Stomach (tissue), 4 donors: Measurements from ENCODE around the gene SHLD2.
"Not testable (repeated sequence)": the region's sequence is repeated elsewhere in the genome, so short reads cannot be mapped to it uniquely, and the experiment has no call there.

ENCODE experiments used
- CTCF ChIP-seq, 7 experiments: fragments of 450-650 bp in 4 of 7; fragments of 200-600 bp in 3 of 7; sonication (generic) in 3 of 7; IDR thresholded peaks; one replicate each; pipeline ENCODE4 v1.5.1; 2016 to 2019; ENCODE audit warnings: antibody characterized with exemption in 7 of 7, control low read depth in 2 of 7, mild to moderate bottlenecking in 1 of 7
- EP300 ChIP-seq: sonication (generic); formaldehyde crosslinking; IDR thresholded peaks from one replicate; pipeline ENCODE4 v1.6.1; 2017; ENCODE audit warnings: antibody characterized with exemption
- POLR2A ChIP-seq, 4 donors: fragments of 450-650 bp; IDR thresholded peaks; one replicate each; pipeline ENCODE4 v1.6.1; 2016; ENCODE audit warnings: antibody characterized with exemption in 4 of 4, control low read depth in 2 of 4, mild to moderate bottlenecking in 1 of 4, moderate library complexity in 1 of 4
- POLR2AphosphoS5 ChIP-seq, 3 donors: sonication (generic); formaldehyde crosslinking; IDR thresholded peaks; one replicate each; pipeline ENCODE4 v1.6.1; 2016; ENCODE audit warnings: antibody characterized with exemption in 3 of 3

DNA sequence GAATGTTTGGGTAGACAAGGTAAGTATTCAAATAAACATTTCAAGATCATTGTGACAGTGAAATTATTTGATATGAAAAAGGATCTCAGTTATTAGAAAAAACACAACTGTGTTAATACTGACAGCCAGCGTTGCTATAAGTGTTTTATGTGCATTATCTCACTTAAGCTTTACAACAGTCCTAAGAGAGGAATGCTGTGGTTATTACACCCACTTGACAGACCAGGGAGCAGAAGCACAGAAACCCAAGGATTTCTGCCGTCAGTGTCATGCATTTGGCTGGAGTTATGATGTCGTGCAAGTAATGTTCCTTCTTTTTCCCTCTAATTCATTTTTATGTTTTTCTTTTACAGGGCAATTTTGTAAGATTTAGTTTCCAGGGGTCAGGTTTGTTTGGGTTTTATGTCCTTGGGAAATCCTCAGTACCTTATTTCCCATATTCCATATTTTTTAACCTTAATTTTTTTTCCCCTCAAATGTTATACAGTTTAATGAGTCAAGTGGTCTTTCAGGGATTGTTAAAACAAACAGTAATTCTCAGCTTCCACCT lies 32.7 kb downstream of the SHLD2 start:
- TF ChIP-seq CTCF (IDR thresholded peaks at IDR 0.05); POLR2A (IDR thresholded peaks at IDR 0.05); EP300; POLR2AphosphoS5 (IDR thresholded peaks at IDR 0.05): not testable (repeated sequence)
